SK-N-SH (cell line): Measurements from ENCODE around the gene DENR. TPM values are rescaled to one million over a fixed set of nuclear protein-coding genes. Genes with fewer than 3 reads are reported as not detected.

Experiments
- CTCF ChIA-PET: fragments of 300-600, 350-600 bp; formaldehyde crosslinking; extraction: SDS; loops from one replicate; lab custom pipeline; 2021; lab: Yijun Ruan, JAX
- POLR2A ChIA-PET: fragments of 350-600 bp; sonication (Branson Sonifier 250); formaldehyde crosslinking; extraction: SDS; loops from one replicate; lab custom pipeline; 2020; ENCODE audit warnings: antibody characterized with exemption, inconsistent platforms; lab: Yijun Ruan, JAX
- DNase-seq: peaks from one replicate; pipeline ENCODE4 v3.0.0; 2012
- H2AFZ ChIP-seq: fragments of 200-600 bp; sonication (generic); 2 replicates; pipeline ENCODE4 v1.8.1; 2016; ENCODE audit warnings: antibody characterized with exemption, mild to moderate bottlenecking, low read depth
- H3F3A ChIP-seq: fragments of 200-600 bp; sonication (generic); replicated peaks from 2 replicates; pipeline ENCODE3; 2016; ENCODE audit warnings: antibody characterized with exemption, mild to moderate bottlenecking; ENCODE audit not compliant: insufficient read depth
- H3K27ac ChIP-seq, 2 experiments: fragments of 200-500 bp in 1 of 2; fragments of 200-600 bp in 1 of 2; sonication (Bioruptor generic) in 1 of 2; sonication (generic), shearing (Covaris generic) in 1 of 2; 2 replicates each; pipeline versions ENCODE4 v1.5.1 to v1.6.1; 2014 to 2016; ENCODE audit warnings: low read depth in 2 of 2, inconsistent platforms in 1 of 2, low read length in 1 of 2, mild to moderate bottlenecking in 1 of 2, mixed read lengths in 1 of 2
- H3K27me3 ChIP-seq: fragments of 200-600 bp; sonication (generic), shearing (Covaris generic); 2 replicates; pipeline ENCODE4 v1.6.1; 2016; ENCODE audit warnings: mixed run types; ENCODE audit not compliant: insufficient read depth
- H3K36me3 ChIP-seq, 2 experiments: fragments of 200-500 bp in 1 of 2; fragments of 200-600 bp in 1 of 2; sonication (Bioruptor generic) in 1 of 2; sonication (generic) in 1 of 2; replicated peaks in 1 of 2; 2 replicates each; pipeline versions ENCODE3 to v1.5.1; 2014 to 2016; ENCODE audit warnings: low read length in 1 of 2, mild to moderate bottlenecking in 1 of 2; ENCODE audit not compliant: insufficient read depth in 2 of 2, control insufficient read depth in 1 of 2
- H3K4me1 ChIP-seq, 2 experiments: fragments of 200-500 bp in 1 of 2; fragments of 200-600 bp in 1 of 2; sonication (Bioruptor generic) in 1 of 2; sonication (generic), shearing (Covaris generic) in 1 of 2; 2 replicates each; pipeline versions ENCODE4 v1.5.1 to v1.6.1; 2014 to 2016; ENCODE audit warnings: low read depth in 1 of 2, low read length in 1 of 2, mixed run types in 1 of 2; ENCODE audit not compliant: insufficient read depth in 2 of 2, control insufficient read depth in 1 of 2
- H3K4me2 ChIP-seq: fragments of 200-600 bp; sonication (generic), shearing (Covaris generic); 2 replicates; pipeline ENCODE4 v1.6.1; 2017; ENCODE audit warnings: mixed run types
- H3K4me3 ChIP-seq, 2 experiments: fragments of 200-500 bp in 1 of 2; fragments of 200-600 bp in 1 of 2; sonication (Bioruptor generic) in 1 of 2; sonication (generic), shearing (Covaris generic) in 1 of 2; 2 replicates each; pipeline versions ENCODE4 v1.5.1 to v1.8.1; 2014 to 2016; ENCODE audit warnings: low read depth in 2 of 2, inconsistent platforms in 1 of 2, low read length in 1 of 2, mild to moderate bottlenecking in 1 of 2, mixed read lengths in 1 of 2, moderate library complexity in 1 of 2
- H3K79me2 ChIP-seq: fragments of 200-600 bp; sonication (generic); 2 replicates; pipeline ENCODE4 v1.8.1; 2017; ENCODE audit warnings: mild to moderate bottlenecking; ENCODE audit not compliant: insufficient read depth
- H3K9ac ChIP-seq: fragments of 200-600 bp; sonication (generic); 2 replicates; pipeline ENCODE4 v1.6.1; 2017; ENCODE audit warnings: mixed run types
- H3K9me2 ChIP-seq: fragments of 200-600 bp; sonication (generic); 2 replicates; pipeline ENCODE4 v1.6.1; 2017; ENCODE audit warnings: mixed run types
- H3K9me3 ChIP-seq: fragments of 200-600 bp; sonication (generic); 2 replicates; pipeline ENCODE4 v1.6.1; 2017; ENCODE audit warnings: mixed run types, mild to moderate bottlenecking, moderate library complexity
- H4K20me1 ChIP-seq: fragments of 200-600 bp; sonication (generic); 2 replicates; pipeline ENCODE4 v1.6.1; 2017; ENCODE audit warnings: mild to moderate bottlenecking, mixed run types; ENCODE audit not compliant: insufficient read depth
- CHD2 ChIP-seq: fragments of 150-350 bp; IDR thresholded peaks from 2 replicates; pipeline ENCODE4 v1.6.1; 2018; ENCODE audit warnings: low read length; ENCODE audit not compliant: partially characterized antibody
- IRF3 ChIP-seq: fragments of 150-350 bp; IDR thresholded peaks from 2 replicates; pipeline ENCODE4 v1.6.1; 2016; ENCODE audit warnings: mild to moderate bottlenecking, low read depth, low read length
- MXI1 ChIP-seq: IDR thresholded peaks from 2 replicates; pipeline ENCODE4 v1.6.1; 2012; ENCODE audit warnings: mild to moderate bottlenecking, low read depth, low read length, improper control_type of control experiment
- PBX3 ChIP-seq: IDR thresholded peaks from 2 replicates; pipeline ENCODE4; 2012
- RFX5 ChIP-seq: IDR thresholded peaks from 2 replicates; pipeline ENCODE4 v1.6.1; 2012; ENCODE audit warnings: mild to moderate bottlenecking, improper control_type of control experiment, low read length
- RXRA ChIP-seq: IDR thresholded peaks from 2 replicates; pipeline ENCODE4 v1.4.0; 2012; ENCODE audit warnings: low read depth, mild to moderate bottlenecking, borderline replicate concordance
- TAF1 ChIP-seq: IDR thresholded peaks from 2 replicates; pipeline ENCODE4 v1.6.1; 2012; ENCODE audit warnings: low read depth, mild to moderate bottlenecking, low read length, moderate library complexity, borderline replicate concordance
- TEAD4 ChIP-seq: IDR thresholded peaks from 2 replicates; pipeline ENCODE4 v1.4.0; 2012; ENCODE audit warnings: mild to moderate bottlenecking, borderline replicate concordance; ENCODE audit not compliant: insufficient read depth
- WGBS: methylation state at CpG from one replicate; pipeline ENCODE4 v1.1.6; 2017; ENCODE audit warnings: low lambda C conversion rate; 5-methylcytosine and 5-hydroxymethylcytosine counted together
- polyA plus RNA-seq, 3 experiments: library from polyadenylated mRNA; depleted of rRNA; stranded (reverse); fragments of >200 nt; gene quantifications; 2 replicates each; pipeline ENCODE4 v1.2.3, GENCODE V29; 2012
- small RNA-seq, 7 experiments: library from RNA; depleted of rRNA; stranded (forward); fragments of <200 nt; gene quantifications; one replicate each; pipeline ENCODE3, GENCODE V24; 2012

The DENR gene
- polyA plus RNA-seq, 1 of the 3 experiments (the other 2 are of a cell fraction): 23.2 TPM

- TF ChIP-seq MXI1 (no peak), TAF1 (no peak), PBX3 (no peak), RXRA (no peak), CHD2 (no peak), RFX5 (no peak), IRF3 (no peak), TEAD4 (no peak)
- H3K36me3 ChIP-seq: no peaks in the 10 kb centered on the region
- CTCF ChIA-PET: no interaction called here
- H3F3A ChIP-seq: no peaks in the 10 kb centered on the region
- H3K27me3 ChIP-seq: no peaks in the 10 kb centered on the region
- no peak overlapping the region for H3K9ac ChIP-seq
- no peak overlapping the region for H3K27ac ChIP-seq
- H3K4me2 ChIP-seq: no peak overlapping the region
- no peaks in the 10 kb centered on the region for H3K79me2 ChIP-seq
- H3K9me3 ChIP-seq: no peaks in the 10 kb centered on the region
- no peaks in the 10 kb centered on the region for H3K9me2 ChIP-seq
- POLR2A ChIA-PET: no interaction called here
- 75% methylated on average over 8 of the region's 8 CpGs for WGBS
- H3K4me3 ChIP-seq: no peak overlapping the region
- H2AFZ ChIP-seq: no peak overlapping the region
- no peak for DNase-seq
- H4K20me1 ChIP-seq: no peaks in the 10 kb centered on the region
- H3K4me1 ChIP-seq: no peaks in the 10 kb centered on the region
Measured at GRCh38 chr12:122820138-122820537, 67.5 kb downstream of the DENR start.

Small RNA genes within 50 kb of the gene (small RNA-seq; reads per million reads assigned to genes)
- 0 reads per million in 7 experiments for gene AC026333.2
- 0 reads per million in 7 experiments for gene RF00019

Other genes starting within 250 kb of the DENR start
- 24.8 and 25.3 TPM in 2 replicates for gene RSRC2, start 225.9 kb upstream of the DENR start, polyA plus RNA-seq (2012; rRNA removed)
- 13.2 and 17.2 TPM in 2 replicates for gene KNTC1, start 225.6 kb upstream of the DENR start, polyA plus RNA-seq (2012; rRNA removed)
- not detected in 2 replicates for gene HCAR2, start 49.5 kb upstream of the DENR start, polyA plus RNA-seq (2012; rRNA removed)
- gene HCAR3, start 36.0 kb upstream of the DENR start, polyA plus RNA-seq (2012; rRNA removed): not detected in 2 replicates
- not detected in 2 replicates for gene HCAR1, start 22.0 kb upstream of the DENR start, polyA plus RNA-seq (2012; rRNA removed)
- 0.12 and 0.21 TPM in 2 replicates for gene CCDC62, start 21.7 kb downstream of the DENR start, polyA plus RNA-seq (2012; rRNA removed)
- 20.6 and 21.1 TPM in 2 replicates for gene HIP1R, start 82.6 kb downstream of the DENR start, polyA plus RNA-seq (2012; rRNA removed)
- gene VPS37B, start 143.3 kb downstream of the DENR start, polyA plus RNA-seq (2012; rRNA removed): 20.9 and 41.1 TPM in 2 replicates
- gene ABCB9, start 213.6 kb downstream of the DENR start, polyA plus RNA-seq (2012; rRNA removed): 6.2 and 7.6 TPM in 2 replicates
- 22.0 and 25.6 TPM in 2 replicates for gene OGFOD2, start 222.4 kb downstream of the DENR start, polyA plus RNA-seq (2012; rRNA removed)
- 321 and 370 TPM in 2 replicates for gene ARL6IP4, start 227.9 kb downstream of the DENR start, polyA plus RNA-seq (2012; rRNA removed)